Calu3 (cell line): ENCODE results near the gene OR4C45. TPM values are rescaled to one million over a fixed set of nuclear protein-coding genes. Genes with fewer than 3 reads are reported as not detected.
"Not testable (repeated sequence)": the region's sequence is repeated elsewhere in the genome, so short reads cannot be mapped to it uniquely, and the experiment has no call there.

Source experiments
- Bru-seq: library from RNA; stranded (reverse); fragments of 400-500 nt; gene quantifications from one replicate; lab custom pipeline; 2021; lab: Mats Ljungman, UMichigan
- BruChase-seq, 2 experiments: library from RNA; stranded (reverse); fragments of 400-500 nt; gene quantifications; one replicate each; lab custom pipeline; 2021; lab: Mats Ljungman, UMichigan
- BruUV-seq: library from RNA; stranded (reverse); fragments of 400-500 nt; replicated peaks from 2 replicates; lab custom pipeline; 2021; lab: Mats Ljungman, UMichigan
- CTCF ChIA-PET: fragments of 300-600 bp; sonication (Branson Sonifier 250); formaldehyde crosslinking; loops from one replicate; lab custom pipeline; 2022; ENCODE audit warnings: antibody characterized with exemption; lab: Charles Lee
- DNase-seq: peaks from one replicate; pipeline ENCODE4 v3.0.0; 2022
- H3K27ac Mint-ChIP-seq: one replicate; pipeline ENCODE4 v1.8.0; 2022; ENCODE audit warnings: mixed read lengths; ENCODE audit not compliant: unreplicated experiment
- H3K27me3 Mint-ChIP-seq: one replicate; pipeline ENCODE4 v1.8.0; 2022; ENCODE audit warnings: mixed read lengths; ENCODE audit not compliant: unreplicated experiment
- H3K36me3 Mint-ChIP-seq: one replicate; pipeline ENCODE4 v1.8.0; 2022; ENCODE audit warnings: mild to moderate bottlenecking, moderate library complexity, mixed read lengths; ENCODE audit not compliant: insufficient read depth, unreplicated experiment
- H3K4me1 Mint-ChIP-seq: one replicate; pipeline ENCODE4 v1.8.0; 2022; ENCODE audit warnings: mild to moderate bottlenecking, low read depth, mixed read lengths; ENCODE audit not compliant: unreplicated experiment
- H3K4me3 Mint-ChIP-seq: one replicate; pipeline ENCODE4 v1.8.0; 2022; ENCODE audit warnings: mild to moderate bottlenecking, low read depth, moderate library complexity, mixed read lengths; ENCODE audit not compliant: unreplicated experiment
- H3K9me3 Mint-ChIP-seq: one replicate; pipeline ENCODE4 v1.8.0; 2022; ENCODE audit warnings: low read depth, mixed read lengths; ENCODE audit not compliant: unreplicated experiment
- CTCF ChIP-seq: fragments of 200-600 bp; IDR thresholded peaks from one replicate; pipeline ENCODE4 v1.8.0; 2022; ENCODE audit warnings: antibody characterized with exemption; ENCODE audit not compliant: unreplicated experiment
- intact Hi-C: fragments of 100-400 bp; cut with micrococcal nuclease; formaldehyde crosslinking; loops from one replicate; pipeline ENCODE4 v1.10.0; 2022; ENCODE audit not compliant: unreplicated experiment
- long read RNA-seq: library from polyadenylated mRNA; stranded (forward); transcript quantifications from one replicate; pipeline ENCODE4 v2.0.0, GENCODE V29; 2022
- total RNA-seq: library from RNA; stranded (reverse); gene quantifications from 2 replicates; pipeline ENCODE4 v1.2.3, GENCODE V29; 2022

The OR4C45 gene
- total RNA-seq (not detected in 2 replicates), Bru-seq, nascent RNA (not detected), BruChase-seq, experiment 1, labeled RNA remaining after a 6-hour chase (not detected), BruChase-seq, experiment 2, labeled RNA remaining after a 2-hour chase (not detected)
- long read RNA-seq = 0 reads

GRCh38 chr11:50032574-50032973 is at the start of gene OR4C45:
OR4C45 (plus strand) TSS chr11:50032874.
- CTCF ChIA-PET = no interaction called here
- H3K4me1 Mint-ChIP-seq = no peaks in the 10 kb centered on the region
- no peak within 1 kb of the TSS for H3K27ac Mint-ChIP-seq
- H3K27me3 Mint-ChIP-seq = no peaks in the 10 kb centered on the region
- intact Hi-C loops = no loop called here
- H3K9me3 Mint-ChIP-seq = peaks cover 7% of the 10 kb centered on the region
- no peak for TF ChIP-seq CTCF
- BruUV-seq = no TSS peak
- no peak for DNase-seq
- H3K4me3 Mint-ChIP-seq = no peak within 1 kb of the TSS
- no peaks in the 10 kb centered on the region for H3K36me3 Mint-ChIP-seq

GRCh38 chr11:49995565-49995964 is 37.1 kb upstream of the OR4C45 start:
- peak; percentile 26 for DNase-seq
- Mint-ChIP-seq H3K27ac (no peak overlapping the region), H3K36me3 (no peaks in the 10 kb centered on the region), H3K9me3 (peaks cover 9% of the 10 kb centered on the region), H3K27me3 (no peaks in the 10 kb centered on the region), H3K4me1 (no peaks in the 10 kb centered on the region), H3K4me3 (no peak overlapping the region)
- CTCF ChIA-PET = no interaction called here
- TF ChIP-seq CTCF = peak; percentile 30
- intact Hi-C loops = loop anchor here (10.0 kb wide), 1 partner anchor 59 kb away; no protein-coding TSS in a partner anchor
- no TSS peak for BruUV-seq

- CTCF ChIA-PET = no interaction called here
Observed at GRCh38 chr11:50030193-50030592, 2.5 kb upstream of the OR4C45 start.

GRCh38 chr11:50036239-50036638 is 3.6 kb downstream of the OR4C45 start:
- H3K36me3 Mint-ChIP-seq, intact Hi-C loops, H3K4me3 Mint-ChIP-seq, H3K27ac Mint-ChIP-seq, H3K27me3 Mint-ChIP-seq, DNase-seq, CTCF ChIA-PET, H3K4me1 Mint-ChIP-seq, BruUV-seq: not testable (repeated sequence)
- peaks cover 11% of the 10 kb centered on the region for H3K9me3 Mint-ChIP-seq

More at GRCh38 chr11:50030193-50030592, 2.5 kb upstream of the OR4C45 start:
- Mint-ChIP-seq H3K27ac (no peak overlapping the region), H3K4me3 (no peak overlapping the region), H3K36me3 (no peaks in the 10 kb centered on the region), H3K27me3 (no peaks in the 10 kb centered on the region), H3K9me3 (peaks cover 11% of the 10 kb centered on the region), H3K4me1 (no peaks in the 10 kb centered on the region)
- intact Hi-C loops = no loop called here
- no peak for DNase-seq
- TF ChIP-seq CTCF = no peak
- no TSS peak for BruUV-seq

GRCh38 chr11:50037251-50037650 is 4.6 kb downstream of the OR4C45 start:
- CTCF ChIA-PET = no interaction called here
- no peak for DNase-seq
- no TSS peak for BruUV-seq
- Mint-ChIP-seq H3K27ac (no peak overlapping the region), H3K9me3 (peaks cover 11% of the 10 kb centered on the region), H3K4me1 (no peaks in the 10 kb centered on the region), H3K36me3 (no peaks in the 10 kb centered on the region), H3K27me3 (no peaks in the 10 kb centered on the region), H3K4me3 (no peak overlapping the region)
- no peak for TF ChIP-seq CTCF
- intact Hi-C loops = no loop called here
